Vagina (tissue), 2 donors: Measurements from ENCODE around the gene SNX19.

Experiments
- POLR2A ChIP-seq, 2 donors: fragments of 450-650 bp; IDR thresholded peaks; one replicate each; pipeline ENCODE4 v1.6.1; 2017; ENCODE audit warnings: antibody characterized with exemption in 2 of 2, mild to moderate bottlenecking in 2 of 2, moderate library complexity in 2 of 2
- POLR2AphosphoS5 ChIP-seq, 2 donors: sonication (generic); formaldehyde crosslinking; IDR thresholded peaks; one replicate each; pipeline ENCODE4 v1.9.0; 2017; ENCODE audit warnings: antibody characterized with exemption in 2 of 2, mild to moderate bottlenecking in 2 of 2, low read depth in 1 of 2; ENCODE audit not compliant: insufficient read depth in 1 of 2
- TF ChIP-seq, protein P1 (sequence below), 3 experiments: fragments of 450-650 bp in 2 of 3; fragments of 200-600 bp in 1 of 3; sonication (generic) in 1 of 3; IDR thresholded peaks; one replicate each; pipeline ENCODE4 v1.5.1; 2017 to 2019; ENCODE audit warnings: antibody characterized with exemption in 3 of 3, mild to moderate bottlenecking in 2 of 3, moderate library complexity in 2 of 3

DNA sequence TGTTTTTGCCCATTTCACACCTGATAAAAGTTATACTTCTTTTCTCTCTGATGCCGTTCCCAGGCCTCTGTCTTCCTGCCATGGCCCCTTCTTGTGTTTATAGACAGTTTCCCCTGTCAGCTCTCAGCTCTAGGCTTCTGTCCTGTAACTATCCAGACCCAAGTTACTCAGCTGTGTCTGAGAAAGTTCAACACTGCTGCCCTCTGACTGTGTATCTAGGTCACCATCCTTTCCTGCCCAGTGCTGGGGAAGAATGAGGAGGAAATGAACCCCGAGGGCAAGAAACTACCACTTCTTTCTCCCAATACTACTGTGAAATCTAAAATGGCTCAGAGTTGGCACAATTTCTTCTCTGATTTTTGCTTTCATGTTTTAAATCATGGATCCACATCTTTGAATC, 29.6 kb downstream of the SNX19 start:
- TF ChIP-seq, protein P1, sequence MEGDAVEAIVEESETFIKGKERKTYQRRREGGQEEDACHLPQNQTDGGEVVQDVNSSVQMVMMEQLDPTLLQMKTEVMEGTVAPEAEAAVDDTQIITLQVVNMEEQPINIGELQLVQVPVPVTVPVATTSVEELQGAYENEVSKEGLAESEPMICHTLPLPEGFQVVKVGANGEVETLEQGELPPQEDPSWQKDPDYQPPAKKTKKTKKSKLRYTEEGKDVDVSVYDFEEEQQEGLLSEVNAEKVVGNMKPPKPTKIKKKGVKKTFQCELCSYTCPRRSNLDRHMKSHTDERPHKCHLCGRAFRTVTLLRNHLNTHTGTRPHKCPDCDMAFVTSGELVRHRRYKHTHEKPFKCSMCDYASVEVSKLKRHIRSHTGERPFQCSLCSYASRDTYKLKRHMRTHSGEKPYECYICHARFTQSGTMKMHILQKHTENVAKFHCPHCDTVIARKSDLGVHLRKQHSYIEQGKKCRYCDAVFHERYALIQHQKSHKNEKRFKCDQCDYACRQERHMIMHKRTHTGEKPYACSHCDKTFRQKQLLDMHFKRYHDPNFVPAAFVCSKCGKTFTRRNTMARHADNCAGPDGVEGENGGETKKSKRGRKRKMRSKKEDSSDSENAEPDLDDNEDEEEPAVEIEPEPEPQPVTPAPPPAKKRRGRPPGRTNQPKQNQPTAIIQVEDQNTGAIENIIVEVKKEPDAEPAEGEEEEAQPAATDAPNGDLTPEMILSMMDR (IDR thresholded peaks at IDR 0.05): no peak
- TF ChIP-seq POLR2AphosphoS5 (IDR thresholded peaks at IDR 0.05; ENCODE audit: insufficient read depth in 1 of 2, low read depth in 1 of 2): no peak
- no peak for TF ChIP-seq POLR2A (IDR thresholded peaks at IDR 0.05)
